ENCODE results near the gene ALOXE3.

The ALOXE3 gene

GRCh38 chr17:8137645-8138373 is 19.5 kb upstream of the ALOXE3 start:
- Histone ChIP-seq H3K9ac (peak overlapping the region; percentile 80), H3K27me3 (no peaks in the 10 kb centered on the region), H3K36me3 (peaks cover 30% of the 10 kb centered on the region), H4K20me1 (peaks cover 22% of the 10 kb centered on the region; the same call in 1 of the 2 replicates), H3K4me2 (peak overlapping the region; percentile 96), H3K4me1 (peaks cover 18% of the 10 kb centered on the region), H3K27ac (peak overlapping the region; percentile 18; the same call in 1 of the 2 replicates), H3K9me3 (no peaks in the 10 kb centered on the region), H3K4me3 (peak overlapping the region; percentile 68)
- no peak for TF ChIP-seq Cebpa-rat (IDR thresholded peaks at IDR 0.05)

- H3K4me2 ChIP-seq, result no peak overlapping the region
- no peak overlapping the region for H3K9ac ChIP-seq
- H3K4me1 ChIP-seq, result peaks cover 12% of the 10 kb centered on the region
- H3K4me3 ChIP-seq, result no peak overlapping the region
- peaks cover 12% of the 10 kb centered on the region; the same call in 1 of the 2 replicates for H3K27me3 ChIP-seq
- no peaks in the 10 kb centered on the region for H4K20me1 ChIP-seq
- H3K9me3 ChIP-seq, result no peaks in the 10 kb centered on the region
- H3K27ac ChIP-seq, result no peak overlapping the region
- TF ChIP-seq Cebpa-rat (IDR thresholded peaks at IDR 0.05), result no peak
- no peaks in the 10 kb centered on the region for H3K36me3 ChIP-seq
Observed at GRCh38 chr17:8133941-8134340, 15.6 kb upstream of the ALOXE3 start.

GRCh38 chr17:8133399-8133798 is 15.1 kb upstream of the ALOXE3 start:
- no peak for TF ChIP-seq Cebpa-rat (IDR thresholded peaks at IDR 0.05)
- Histone ChIP-seq H3K4me2 (no peak overlapping the region), H3K9me3 (no peaks in the 10 kb centered on the region), H3K9ac (no peak overlapping the region), H3K4me3 (no peak overlapping the region), H3K36me3 (no peaks in the 10 kb centered on the region), H4K20me1 (no peaks in the 10 kb centered on the region), H3K27ac (no peak overlapping the region), H3K4me1 (peaks cover 12% of the 10 kb centered on the region), H3K27me3 (peaks cover 18% of the 10 kb centered on the region; the same call in 1 of the 2 replicates)

GRCh38 chr17:8131844-8132441 is 13.6 kb upstream of the ALOXE3 start:
- Histone ChIP-seq H4K20me1 (no peaks in the 10 kb centered on the region), H3K27me3 (peaks cover 32% of the 10 kb centered on the region; the same call in 1 of the 2 replicates), H3K9ac (no peak overlapping the region), H3K36me3 (no peaks in the 10 kb centered on the region), H3K27ac (no peak overlapping the region), H3K9me3 (no peaks in the 10 kb centered on the region), H3K4me1 (peaks cover 5% of the 10 kb centered on the region), H3K4me3 (no peak overlapping the region), H3K4me2 (no peak overlapping the region)
- no peak for TF ChIP-seq Cebpa-rat (IDR thresholded peaks at IDR 0.05)

GRCh38 chr17:8128125-8128784 is 9.9 kb upstream of the ALOXE3 start:
- H3K27me3 ChIP-seq, result peaks cover 60% of the 10 kb centered on the region
- peaks cover 31% of the 10 kb centered on the region for H3K4me1 ChIP-seq
- no peaks in the 10 kb centered on the region for H3K9me3 ChIP-seq
- H4K20me1 ChIP-seq, result peaks cover 22% of the 10 kb centered on the region
- no peak overlapping the region for H3K4me3 ChIP-seq
- H3K36me3 ChIP-seq, result no peaks in the 10 kb centered on the region
- TF ChIP-seq Cebpa-rat (IDR thresholded peaks at IDR 0.05), result no peak
- H3K4me2 ChIP-seq, result no peak overlapping the region
- H3K9ac ChIP-seq, result no peak overlapping the region
- H3K27ac ChIP-seq, result no peak overlapping the region

GRCh38 chr17:8126491-8127066 is 8.3 kb upstream of the ALOXE3 start:
- peak overlapping the region; percentile 71 for H3K4me3 ChIP-seq
- H3K36me3 ChIP-seq, result no peaks in the 10 kb centered on the region
- peak overlapping the region; percentile 95 for H3K4me2 ChIP-seq
- peaks cover 40% of the 10 kb centered on the region for H3K4me1 ChIP-seq
- H3K9ac ChIP-seq, result peak overlapping the region; percentile 73
- no peak for TF ChIP-seq Cebpa-rat (IDR thresholded peaks at IDR 0.05)
- peaks cover 39% of the 10 kb centered on the region for H4K20me1 ChIP-seq
- no peak overlapping the region for H3K27ac ChIP-seq
- no peaks in the 10 kb centered on the region for H3K9me3 ChIP-seq
- H3K27me3 ChIP-seq, result peaks cover 77% of the 10 kb centered on the region

GRCh38 chr17:8125947-8126490 is 7.7 kb upstream of the ALOXE3 start:
- H4K20me1 ChIP-seq, result peaks cover 42% of the 10 kb centered on the region
- H3K9me3 ChIP-seq, result no peaks in the 10 kb centered on the region
- no peak for TF ChIP-seq Cebpa-rat (IDR thresholded peaks at IDR 0.05)
- H3K27ac ChIP-seq, result 0 out of 2 replicates have a peak overlapping the region, but pooled peaks have one; percentile 26
- H3K4me1 ChIP-seq, result peaks cover 42% of the 10 kb centered on the region
- peak overlapping the region; percentile 70 for H3K9ac ChIP-seq
- H3K4me3 ChIP-seq, result peak overlapping the region; percentile 71
- peaks cover 83% of the 10 kb centered on the region for H3K27me3 ChIP-seq
- peak overlapping the region; percentile 95 for H3K4me2 ChIP-seq
- H3K36me3 ChIP-seq, result no peaks in the 10 kb centered on the region

- Histone ChIP-seq H3K4me2 (peak overlapping the region; percentile 95), H3K4me1 (peaks cover 49% of the 10 kb centered on the region), H4K20me1 (peaks cover 48% of the 10 kb centered on the region), H3K4me3 (peak overlapping the region; percentile 71), H3K27ac (no peak overlapping the region), H3K36me3 (no peaks in the 10 kb centered on the region), H3K9ac (peak overlapping the region; percentile 70), H3K27me3 (peaks cover 89% of the 10 kb centered on the region), H3K9me3 (no peaks in the 10 kb centered on the region)
- no peak for TF ChIP-seq Cebpa-rat (IDR thresholded peaks at IDR 0.05)
Observed at GRCh38 chr17:8125154-8125946, 7.0 kb upstream of the ALOXE3 start.

Data from BLaER1 (cell line).